Measurements from ENCODE around the gene KAZN.

The KAZN gene

GRCh38 chr1:14583788-14584187, 14.7 kb upstream of the KAZN start:
- TF ChIP-seq CTCF (IDR thresholded peaks at IDR 0.05; ENCODE audit: low read length, missing control alignments) = no peak
- no peak for DNase-seq (ENCODE audit: low read depth)
- no peak overlapping the region for H3K4me3 ChIP-seq (replicated peaks; ENCODE audit: low read depth, low read length)

- no peak for DNase-seq (ENCODE audit: low read depth)
- H3K4me3 ChIP-seq (replicated peaks; ENCODE audit: low read depth, low read length) = no peak overlapping the region
- TF ChIP-seq CTCF (IDR thresholded peaks at IDR 0.05; ENCODE audit: low read length, missing control alignments) = no peak
Measured at GRCh38 chr1:14585728-14586127, 12.8 kb upstream of the KAZN start.

DNA sequence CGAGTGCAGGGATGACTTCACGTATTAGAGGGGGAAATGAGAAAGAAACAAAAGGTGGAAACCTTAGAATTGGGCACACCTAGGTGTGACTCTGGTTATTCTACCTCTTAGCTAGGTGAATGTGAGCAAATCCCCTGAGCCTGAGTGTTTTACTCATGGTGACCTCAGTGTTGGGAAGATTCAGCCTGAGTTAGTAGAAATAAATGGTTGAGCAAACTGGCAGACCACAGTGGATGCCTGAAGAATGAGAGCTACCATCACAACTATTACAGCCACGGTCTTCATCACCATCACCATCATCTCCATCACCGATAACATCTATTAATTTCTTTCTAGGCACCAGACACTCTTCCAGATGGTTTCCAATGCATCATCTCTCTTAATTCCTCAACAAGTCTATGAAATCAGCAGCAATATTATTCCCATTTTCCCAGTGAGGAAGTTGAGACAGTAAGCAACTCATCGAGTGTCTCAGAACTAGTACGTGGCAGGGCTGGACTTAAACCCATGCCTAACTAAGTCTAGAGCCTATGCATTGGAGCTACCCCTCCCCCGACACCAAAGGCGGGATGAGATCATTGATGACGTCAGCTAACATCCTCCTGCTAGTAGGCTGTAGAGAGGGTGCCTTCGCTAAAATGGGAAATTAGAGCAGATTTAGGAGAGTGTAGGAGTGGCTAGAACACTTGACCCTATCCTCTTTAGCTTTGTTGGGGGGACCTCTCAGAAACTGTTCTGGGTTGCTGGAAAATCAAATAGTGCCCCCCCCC, 7.9 kb upstream of the KAZN start:
- TF ChIP-seq CTCF (IDR thresholded peaks at IDR 0.05; ENCODE audit: low read length, missing control alignments) = no peak
- DNase-seq (ENCODE audit: low read depth) = no peak
- no peak overlapping the region for H3K4me3 ChIP-seq (replicated peaks; ENCODE audit: low read depth, low read length)

DNA sequence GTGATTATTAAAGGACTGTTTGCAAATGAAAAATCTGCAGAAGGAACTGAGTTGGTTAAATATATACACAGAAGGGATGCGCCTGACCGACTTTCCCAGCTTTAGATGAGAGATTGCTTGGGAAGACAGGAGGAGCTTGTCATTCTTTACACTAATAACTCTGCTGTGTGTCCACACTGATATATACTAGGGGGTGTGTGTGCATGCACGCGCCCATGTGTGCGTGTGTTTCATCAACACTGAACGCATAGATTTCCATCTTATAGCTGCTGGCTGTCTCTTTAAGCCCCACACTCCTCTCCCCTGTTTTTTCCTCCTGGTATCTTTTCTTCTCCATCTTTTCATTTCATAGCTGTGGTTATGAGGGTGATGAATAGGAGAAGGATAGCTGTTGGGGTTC, 6.9 kb upstream of the KAZN start:
- DNase-seq (ENCODE audit: low read depth) = no peak
- TF ChIP-seq CTCF (IDR thresholded peaks at IDR 0.05; ENCODE audit: low read length, missing control alignments) = no peak
- no peak overlapping the region for H3K4me3 ChIP-seq (replicated peaks; ENCODE audit: low read depth, low read length)

- TF ChIP-seq CTCF (IDR thresholded peaks at IDR 0.05; ENCODE audit: low read length, missing control alignments) = no peak
- no peak overlapping the region for H3K4me3 ChIP-seq (replicated peaks; ENCODE audit: low read depth, low read length)
- no peak for DNase-seq (ENCODE audit: low read depth)
Measured at GRCh38 chr1:14592004-14592631, 6.4 kb upstream of the KAZN start.

GRCh38 chr1:14593302-14593701, 5.2 kb upstream of the KAZN start:
- H3K4me3 ChIP-seq (replicated peaks; ENCODE audit: low read depth, low read length) = no peak overlapping the region
- DNase-seq (ENCODE audit: low read depth) = no peak
- TF ChIP-seq CTCF (IDR thresholded peaks at IDR 0.05; ENCODE audit: low read length, missing control alignments) = no peak

- TF ChIP-seq CTCF (IDR thresholded peaks at IDR 0.05; ENCODE audit: low read length, missing control alignments) = no peak
- no peak overlapping the region for H3K4me3 ChIP-seq (replicated peaks; ENCODE audit: low read depth, low read length)
- DNase-seq (ENCODE audit: low read depth) = no peak
Measured at GRCh38 chr1:14594045-14594444, 4.4 kb upstream of the KAZN start.

Measured in fibroblast of pulmonary artery (primary cell).